Measurements from ENCODE around the gene NOS2.
"Not testable (repeated sequence)": the region's sequence is repeated elsewhere in the genome, so short reads cannot be mapped to it uniquely, and the experiment has no call there.

The NOS2 gene

GRCh38 chr17:27792095-27792494 lies 8.2 kb downstream of the NOS2 start:
- DNase-seq (ENCODE audit: low read depth in 2 of 3, low spot score in 1 of 3): no peak

GRCh38 chr17:27788919-27789318 lies 11.4 kb downstream of the NOS2 start:
- no peak for DNase-seq (ENCODE audit: low read depth in 2 of 3, low spot score in 1 of 3)

- DNase-seq (ENCODE audit: low read depth in 2 of 3, low spot score in 1 of 3): no peak
Measured at GRCh38 chr17:27783440-27784350, 16.6 kb downstream of the NOS2 start.

- no peak for DNase-seq (ENCODE audit: low read depth in 2 of 3, low spot score in 1 of 3)
Measured at GRCh38 chr17:27782791-27783206, 17.5 kb downstream of the NOS2 start.

- no peak for DNase-seq (ENCODE audit: low read depth in 2 of 3, low spot score in 1 of 3)
Measured at GRCh38 chr17:27780828-27781404, 19.4 kb downstream of the NOS2 start.

GRCh38 chr17:27780092-27780827 lies 20.1 kb downstream of the NOS2 start:
- no peak for DNase-seq (ENCODE audit: low read depth in 2 of 3, low spot score in 1 of 3)

- no peak for DNase-seq (ENCODE audit: low read depth in 2 of 3, low spot score in 1 of 3)
Measured at GRCh38 chr17:27778183-27778582, 22.1 kb downstream of the NOS2 start.

- no peak for DNase-seq (ENCODE audit: low read depth in 2 of 3, low spot score in 1 of 3)
Measured at GRCh38 chr17:27776882-27777624, 23.3 kb downstream of the NOS2 start.

- DNase-seq (ENCODE audit: low read depth in 2 of 3, low spot score in 1 of 3): no peak
Measured at GRCh38 chr17:27771586-27771985, 28.7 kb downstream of the NOS2 start.

GRCh38 chr17:27770877-27771276 lies 29.5 kb downstream of the NOS2 start:
- no peak for DNase-seq (ENCODE audit: low read depth in 2 of 3, low spot score in 1 of 3)

GRCh38 chr17:27768858-27769410 lies 31.4 kb downstream of the NOS2 start:
- DNase-seq (ENCODE audit: low read depth in 2 of 3, low spot score in 1 of 3): no peak

GRCh38 chr17:27766438-27766837 lies 33.9 kb downstream of the NOS2 start:
- no peak for DNase-seq (ENCODE audit: low read depth in 2 of 3, low spot score in 1 of 3)

- DNase-seq (ENCODE audit: low read depth in 2 of 3, low spot score in 1 of 3): no peak
Measured at GRCh38 chr17:27765353-27765752, 35.0 kb downstream of the NOS2 start.

- DNase-seq (ENCODE audit: low read depth in 2 of 3, low spot score in 1 of 3): no peak
Measured at GRCh38 chr17:27764589-27764988, 35.7 kb downstream of the NOS2 start.

- DNase-seq (ENCODE audit: low read depth in 2 of 3, low spot score in 1 of 3): peak in 1 of 3 donors; percentile 13
Measured at GRCh38 chr17:27762527-27763305, 37.6 kb downstream of the NOS2 start.

GRCh38 chr17:27760931-27761330 lies 39.4 kb downstream of the NOS2 start:
- DNase-seq (ENCODE audit: low read depth in 2 of 3, low spot score in 1 of 3): not testable (repeated sequence)

GRCh38 chr17:27760069-27760885 lies 40.1 kb downstream of the NOS2 start:
- peak; percentile 54 to 78 (median 65) for DNase-seq (ENCODE audit: low read depth in 2 of 3, low spot score in 1 of 3)

- no peak for DNase-seq (ENCODE audit: low read depth in 2 of 3, low spot score in 1 of 3)
Measured at GRCh38 chr17:27759528-27759927, 40.8 kb downstream of the NOS2 start.
